Heart left ventricle (tissue), 13 donors: Measurements from ENCODE around the gene PARD6A.

Experiments
- POLR2A ChIP-seq, 2 donors: fragments of 450-650 bp; IDR thresholded peaks; one replicate each; pipeline ENCODE4 v1.6.1; 2017; ENCODE audit warnings: antibody characterized with exemption in 2 of 2, mild to moderate bottlenecking in 2 of 2, moderate library complexity in 2 of 2
- TF ChIP-seq, protein P1 (sequence below), 12 donors: fragments of 200-600 bp; sonication (generic) in 4 of 12; IDR thresholded peaks; one replicate each; pipeline versions ENCODE4 v1.5.0 to v1.8.0; 2018 to 2022; ENCODE audit warnings: antibody characterized with exemption in 12 of 12, mild to moderate bottlenecking in 5 of 12
- donor health status: ischemic (EF 13 %, LVEDD 7.1; RV severe dilation, severe dysfunction).
- donor health status: DM: no; HTN: yes; CAD: no.
- donor health status: DM: no; HTN: no; CAD: no.
- donor health status: ischemic (EF 25% LVEDD 6.9; RV normal size, moderate dysfunction).
- donor health status: ischemic (EF 25% LVEDD 5.7; RV mildly dilated, moderate dysfunction).
- donor health status: ischemic (EF 35%, LVEDD 5.7; RV mildly dilated, moderate dysfunction).
- donor health status: nonischemic (EF 11% LVEDD 7.7; RV severe dilation, severe dysfunction).
- donor health status: DM: yes; HTN: yes; CAD: no.
- donor health status: PGD.
- donor health status: ischemic (EF 29% LVEDD 5.4; RV normal size, mild dysfunction).
- donor health status: nonischemic (EF 23%, LVEDD 6.1; RV moderate dilation, normal function).

DNA sequence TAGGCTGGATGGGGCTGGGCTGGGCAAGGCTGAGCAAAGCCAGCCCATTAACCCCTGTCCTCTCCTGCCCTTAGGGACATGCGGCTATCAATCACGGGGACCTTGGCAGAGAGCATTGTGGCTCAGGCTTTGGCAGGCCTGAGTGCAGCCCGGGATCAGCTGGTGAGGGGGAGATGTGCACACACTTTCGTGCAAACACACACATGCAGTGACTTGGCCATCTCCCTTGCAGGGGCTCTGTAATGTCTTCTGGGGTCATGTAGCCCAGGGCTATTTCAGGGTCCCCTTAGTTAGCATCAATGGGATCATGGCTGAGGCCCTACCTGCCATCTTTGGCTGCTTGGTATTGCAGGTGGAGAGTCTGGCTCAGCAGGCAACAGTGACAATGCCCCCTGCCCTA lies 8.9 kb upstream of the PARD6A start:
- TF ChIP-seq POLR2A (IDR thresholded peaks at IDR 0.05) = no peak
- TF ChIP-seq, protein P1, sequence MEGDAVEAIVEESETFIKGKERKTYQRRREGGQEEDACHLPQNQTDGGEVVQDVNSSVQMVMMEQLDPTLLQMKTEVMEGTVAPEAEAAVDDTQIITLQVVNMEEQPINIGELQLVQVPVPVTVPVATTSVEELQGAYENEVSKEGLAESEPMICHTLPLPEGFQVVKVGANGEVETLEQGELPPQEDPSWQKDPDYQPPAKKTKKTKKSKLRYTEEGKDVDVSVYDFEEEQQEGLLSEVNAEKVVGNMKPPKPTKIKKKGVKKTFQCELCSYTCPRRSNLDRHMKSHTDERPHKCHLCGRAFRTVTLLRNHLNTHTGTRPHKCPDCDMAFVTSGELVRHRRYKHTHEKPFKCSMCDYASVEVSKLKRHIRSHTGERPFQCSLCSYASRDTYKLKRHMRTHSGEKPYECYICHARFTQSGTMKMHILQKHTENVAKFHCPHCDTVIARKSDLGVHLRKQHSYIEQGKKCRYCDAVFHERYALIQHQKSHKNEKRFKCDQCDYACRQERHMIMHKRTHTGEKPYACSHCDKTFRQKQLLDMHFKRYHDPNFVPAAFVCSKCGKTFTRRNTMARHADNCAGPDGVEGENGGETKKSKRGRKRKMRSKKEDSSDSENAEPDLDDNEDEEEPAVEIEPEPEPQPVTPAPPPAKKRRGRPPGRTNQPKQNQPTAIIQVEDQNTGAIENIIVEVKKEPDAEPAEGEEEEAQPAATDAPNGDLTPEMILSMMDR (IDR thresholded peaks at IDR 0.05) = no peak
